ENCODE measurements around the gene TMEM143. TPM values are rescaled to one million over a fixed set of nuclear protein-coding genes. Genes with fewer than 3 reads are reported as not detected.

TMEM143 gene
- total RNA-seq, 1 donor from 2014 or later: 5.4 TPM

- no peak for DNase-seq (ENCODE audit: low read depth)
- no peak for TF ChIP-seq CTCF (conservative IDR thresholded peaks at IDR 0.05; ENCODE audit: low read depth, low read length)
- no peak overlapping the region for H3K4me3 ChIP-seq (ENCODE audit: low read depth, low read length)
These were observed 4.6 kb downstream of the TMEM143 start for GRCh38 chr19:48359123-48359522.

GRCh38 chr19:48355365-48355954 is 8.3 kb downstream of the TMEM143 start:
- no peak overlapping the region for H3K4me3 ChIP-seq (ENCODE audit: low read depth, low read length)
- no peak for TF ChIP-seq CTCF (conservative IDR thresholded peaks at IDR 0.05; ENCODE audit: low read depth, low read length)
- DNase-seq (ENCODE audit: low read depth): no peak

GRCh38 chr19:48354332-48354992 is 9.3 kb downstream of the TMEM143 start:
- DNase-seq (ENCODE audit: low read depth): no peak
- no peak for TF ChIP-seq CTCF (conservative IDR thresholded peaks at IDR 0.05; ENCODE audit: low read depth, low read length)
- no peak overlapping the region for H3K4me3 ChIP-seq (ENCODE audit: low read depth, low read length)

- no peak for DNase-seq (ENCODE audit: low read depth)
- no peak overlapping the region for H3K4me3 ChIP-seq (ENCODE audit: low read depth, low read length)
- no peak for TF ChIP-seq CTCF (conservative IDR thresholded peaks at IDR 0.05; ENCODE audit: low read depth, low read length)
These were observed 10.1 kb downstream of the TMEM143 start for GRCh38 chr19:48353677-48354076.

GRCh38 chr19:48351341-48351752 is 12.4 kb downstream of the TMEM143 start:
- peak; percentile 87 for TF ChIP-seq CTCF (conservative IDR thresholded peaks at IDR 0.05; ENCODE audit: low read depth, low read length)
- no peak overlapping the region for H3K4me3 ChIP-seq (ENCODE audit: low read depth, low read length)
- no peak for DNase-seq (ENCODE audit: low read depth)

GRCh38 chr19:48350856-48351255 is 12.9 kb downstream of the TMEM143 start:
- DNase-seq (ENCODE audit: low read depth): no peak
- TF ChIP-seq CTCF (conservative IDR thresholded peaks at IDR 0.05; ENCODE audit: low read depth, low read length): no peak
- H3K4me3 ChIP-seq (ENCODE audit: low read depth, low read length): no peak overlapping the region

- no peak overlapping the region for H3K4me3 ChIP-seq (ENCODE audit: low read depth, low read length)
- DNase-seq (ENCODE audit: low read depth): no peak
- TF ChIP-seq CTCF (conservative IDR thresholded peaks at IDR 0.05; ENCODE audit: low read depth, low read length): no peak
These were observed 15.0 kb downstream of the TMEM143 start for GRCh38 chr19:48348737-48349136.

Data from epithelial cell of proximal tubule (primary cell).